Kidney (tissue), 14 donors: Measurements from ENCODE around the gene ZNF385C. TPM values are rescaled to one million over a fixed set of nuclear protein-coding genes. Genes with fewer than 3 reads are reported as not detected.
A peak's percentile ranks its signal among the peaks of the same experiment; 100 is the strongest.

Experiments used
- DNase-seq, 5 donors: peaks; one replicate each; pipeline ENCODE4 v3.0.0-alpha.2; 2013 to 2020
- FAIRE-seq: peaks from 2 replicates; lab custom pipeline; 2012; peaks lifted over from hg19 to GRCh38; lab: Jason Lieb, UNC
- H3K27ac ChIP-seq, 2 donors: one replicate each; pipeline ENCODE4 v1.7.0; 2013; ENCODE audit warnings: low read depth in 2 of 2, low read length in 2 of 2, inconsistent platforms in 1 of 2
- H3K27me3 ChIP-seq: one replicate; pipeline ENCODE4 v1.7.1; 2013; ENCODE audit warnings: low read length, inconsistent platforms; ENCODE audit not compliant: control insufficient read depth, insufficient read depth
- H3K36me3 ChIP-seq, 3 donors: one replicate each; pipeline versions ENCODE4 v1.7.0 to v1.7.1; 2013; ENCODE audit warnings: low read length in 3 of 3, control low read depth in 1 of 3, inconsistent platforms in 1 of 3; ENCODE audit not compliant: insufficient read depth in 3 of 3, control insufficient read depth in 2 of 3
- H3K4me1 ChIP-seq, 3 donors: one replicate each; pipeline versions ENCODE4 v1.7.0 to v1.7.1; 2013; ENCODE audit warnings: low read length in 3 of 3, inconsistent platforms in 1 of 3, low read depth in 1 of 3; ENCODE audit not compliant: control insufficient read depth in 2 of 3, insufficient read depth in 2 of 3
- H3K4me3 ChIP-seq, 3 donors: one replicate each; pipeline versions ENCODE4 v1.7.0 to v1.8.1; 2013; ENCODE audit warnings: low read length in 3 of 3, control low read depth in 1 of 3, inconsistent platforms in 1 of 3
- H3K9ac ChIP-seq, 3 donors: one replicate each; pipeline versions ENCODE4 v1.7.0 to v1.7.1; 2013; ENCODE audit warnings: low read length in 3 of 3, control low read depth in 1 of 3, inconsistent platforms in 1 of 3
- H3K9me3 ChIP-seq, 3 donors: one replicate each; pipeline versions ENCODE4 v1.7.0 to v1.7.1; 2013; ENCODE audit warnings: low read length in 3 of 3, control low read depth in 1 of 3, inconsistent platforms in 1 of 3; ENCODE audit not compliant: control insufficient read depth in 2 of 3, insufficient read depth in 1 of 3
- CTCF ChIP-seq: IDR thresholded peaks from 3 replicates; pipeline ENCODE4 v1.5.1; 2012; ENCODE audit warnings: mild to moderate bottlenecking, moderate library complexity, borderline replicate concordance; ENCODE audit not compliant: insufficient read depth; ENCODE audit errors: extremely low read depth
- intact Hi-C: fragments of 100-400 bp; cut with DNase I; formaldehyde crosslinking; loops from one replicate; pipeline ENCODE4 v1.11.1; 2022
- polyA plus RNA-seq: library from polyadenylated mRNA; stranded (reverse); fragments of 350-450 nt; fragmentation: Illumina TruSeq; extraction: RNeasy Lipid Tissue Mini Kit (QIAGEN cat#74804); gene quantifications from one replicate; pipeline ENCODE4 v1.2.3, GENCODE V29; 2014; ENCODE audit warnings: low read depth, low replicate concordance; ENCODE audit not compliant: insufficient read depth
- total RNA-seq: library from RNA; stranded (reverse); fragmentation: NEBNext Ultra II Directional; extraction: Animal tissue kit (Norgen Biotek cat#: 25700); gene quantifications from one replicate; pipeline ENCODE4 v1.2.1, GENCODE V29; 2021
- donor health status: control.
- donor health status: control.
- donor health status: control.
- donor health status: control.
- donor health status: control.
- donor health status: DM: yes; HTN: yes; CAD: no.
- donor health status: Normal renal cell carcinoma (clear cell type).

The ZNF385C gene
- total and polyA plus RNA-seq, 2 donors from 2014 or later: 1.1 to 1.2 TPM

GRCh38 chr17:42107597-42108576 lies 9.6 kb upstream of the ZNF385C start:
- Histone ChIP-seq H3K27ac (no peak overlapping the region), H3K36me3 (peaks cover 0 to 19% (median 2%) of the 10 kb centered on the region in 3 donors), H3K4me3 (no peak overlapping the region), H3K4me1 (peaks cover 0 to 18% (median 10%) of the 10 kb centered on the region in 3 donors), H3K9me3 (no peaks in the 10 kb centered on the region), H3K27me3 (no peaks in the 10 kb centered on the region), H3K9ac (no peak overlapping the region)
- no peak for TF ChIP-seq CTCF
- no peak for FAIRE-seq
- DNase-seq: peak; percentile 91 to 96 (median 93)
- intact Hi-C loops: no loop called here

GRCh38 chr17:42107124-42107523 lies 8.9 kb upstream of the ZNF385C start:
- Histone ChIP-seq H3K9me3 (no peaks in the 10 kb centered on the region), H3K9ac (no peak overlapping the region), H3K36me3 (peaks cover 0 to 19% (median 3%) of the 10 kb centered on the region in 3 donors), H3K27me3 (no peaks in the 10 kb centered on the region), H3K4me3 (no peak overlapping the region), H3K27ac (no peak overlapping the region), H3K4me1 (peaks cover 0 to 14% (median 8%) of the 10 kb centered on the region in 3 donors)
- intact Hi-C loops: no loop called here
- TF ChIP-seq CTCF: no peak
- no peak for DNase-seq
- no peak for FAIRE-seq

GRCh38 chr17:42106009-42106408 lies 7.7 kb upstream of the ZNF385C start:
- Histone ChIP-seq H3K9me3 (no peaks in the 10 kb centered on the region), H3K4me3 (no peak overlapping the region), H3K27me3 (no peaks in the 10 kb centered on the region), H3K9ac (no peak overlapping the region), H3K4me1 (peaks cover 0 to 4% (median 0%) of the 10 kb centered on the region in 3 donors), H3K36me3 (peaks cover 0 to 19% (median 3%) of the 10 kb centered on the region in 3 donors), H3K27ac (no peak overlapping the region)
- FAIRE-seq: no peak
- intact Hi-C loops: no loop called here
- no peak for TF ChIP-seq CTCF
- DNase-seq: no peak
